Stimulated activated CD8-positive, alpha-beta memory T cell treated with anti-CD3 and anti-CD28 coated beads, Interleukin-12 subunit alpha, Interleukin-12 subunit beta, amount 100 ng/mL, for 4 hours (primary cell): Measurements from ENCODE around the gene TREM2.
"Not testable (repeated sequence)": the region's sequence is repeated elsewhere in the genome, so short reads cannot be mapped to it uniquely, and the experiment has no call there.

Experiments
- DNase-seq: peaks from one replicate; pipeline ENCODE4 v3.0.0-alpha.2; 2020; ENCODE audit warnings: low read depth

The TREM2 gene

DNA sequence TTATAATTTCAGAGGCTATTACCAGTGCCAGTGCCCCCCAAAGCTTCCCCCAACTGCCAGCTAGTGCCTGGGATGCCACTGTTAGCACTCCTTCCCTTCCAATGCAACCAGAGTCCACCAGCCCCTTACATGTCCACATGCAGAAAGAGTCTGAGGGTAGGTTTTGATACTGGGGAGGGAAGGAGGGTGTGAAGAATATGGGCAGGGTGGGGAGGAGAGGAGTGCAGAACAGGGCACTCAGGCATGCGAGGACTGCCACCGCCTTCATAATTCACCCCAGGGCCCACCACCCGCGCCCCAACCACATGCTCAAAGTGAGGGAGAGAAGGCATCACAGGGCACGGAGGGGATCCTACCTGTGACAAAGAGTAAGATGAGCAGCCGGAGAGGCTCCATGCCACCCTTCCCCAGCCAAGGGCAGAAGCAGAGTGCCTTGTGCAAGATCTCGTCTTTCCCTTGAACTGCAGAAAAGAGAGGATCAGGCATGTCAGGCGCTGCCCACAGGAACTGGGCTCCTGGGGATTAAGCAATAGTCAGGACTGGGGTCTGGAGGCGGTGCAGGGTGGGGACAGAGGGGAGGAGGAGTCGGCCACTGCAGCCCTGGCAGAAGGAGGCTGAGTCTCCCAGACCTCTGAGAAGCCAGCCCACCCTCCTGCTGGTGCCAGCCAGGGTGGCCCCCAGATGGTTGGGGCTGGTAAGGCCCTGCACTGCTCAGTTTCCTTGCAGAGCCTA lies at the start of gene TREM2:
Gene TREM2, minus strand, starts transcription at position 430 of the 732 bp plus-strand sequence. Its CDS starts 34 bp downstream, at position 396.
- no peak for DNase-seq

DNA sequence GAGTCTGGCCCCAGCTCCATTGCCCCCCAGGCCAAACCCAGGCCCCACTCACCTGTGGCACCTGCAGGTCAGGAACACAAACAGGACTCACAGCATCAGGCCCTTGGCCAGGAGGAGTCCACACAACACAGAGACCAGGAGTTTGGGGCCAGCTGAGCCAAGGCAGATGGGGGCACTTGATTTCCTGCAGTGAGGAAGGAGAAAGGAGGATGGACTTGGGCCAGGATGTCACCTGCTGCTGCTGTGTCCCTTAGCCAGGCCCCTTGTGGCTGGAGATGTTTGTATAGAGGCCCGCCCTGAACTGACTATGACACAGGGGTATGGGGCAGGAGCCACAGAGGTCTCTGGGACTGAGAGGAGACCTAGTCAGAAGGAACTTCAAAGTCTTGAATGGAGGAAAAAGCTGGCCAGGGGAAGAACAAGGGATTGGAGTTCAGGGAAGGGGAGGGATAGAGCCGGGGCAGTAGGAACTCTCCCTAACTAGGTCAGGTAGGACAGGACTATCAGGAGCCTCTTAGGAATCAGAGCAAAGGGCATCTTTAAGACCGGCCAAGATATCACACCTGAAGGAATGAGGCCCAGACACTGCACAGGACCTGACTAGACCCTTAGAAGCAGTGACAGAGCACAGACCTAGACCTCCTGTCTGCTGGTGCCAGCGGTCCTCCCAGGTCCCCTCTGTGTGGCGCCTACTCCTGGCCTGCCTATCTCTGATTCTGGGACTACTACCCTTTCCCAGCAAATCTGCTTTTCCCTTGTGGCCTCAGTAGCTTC lies 46.8 kb upstream of the TREM2 start:
- no peak for DNase-seq

DNA sequence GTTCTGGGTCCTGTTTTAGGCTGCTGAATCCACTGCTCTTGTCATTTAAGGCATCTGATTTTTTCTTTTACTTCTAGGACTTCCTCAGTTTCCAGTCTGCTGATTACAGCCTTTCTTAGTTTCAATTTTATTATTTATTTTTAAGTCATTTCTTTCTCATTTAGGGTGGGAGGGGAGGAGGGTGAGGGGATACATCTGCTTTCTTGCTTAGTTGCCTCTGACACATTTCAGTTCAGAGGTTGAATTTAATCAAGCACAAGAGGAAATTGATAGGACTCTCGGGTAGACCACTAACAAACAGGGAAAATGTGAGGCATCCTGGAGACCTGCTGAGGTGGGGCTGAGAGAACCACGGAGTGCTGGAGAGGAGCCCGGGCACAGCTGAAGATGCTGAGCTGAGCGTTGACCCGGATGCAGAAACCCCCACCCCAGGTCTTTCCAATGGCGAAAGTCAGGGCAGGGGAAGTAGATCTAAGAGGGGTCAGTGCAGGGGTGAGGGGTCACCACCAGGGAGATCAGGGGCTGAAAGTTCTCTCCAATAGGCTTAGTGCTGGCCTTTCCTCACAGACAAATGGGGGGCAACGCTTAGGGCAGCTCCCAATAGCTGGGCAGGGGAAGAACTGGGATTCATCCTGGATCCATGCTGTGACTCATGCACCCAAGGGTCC lies 45.7 kb upstream of the TREM2 start:
- no peak for DNase-seq

DNA sequence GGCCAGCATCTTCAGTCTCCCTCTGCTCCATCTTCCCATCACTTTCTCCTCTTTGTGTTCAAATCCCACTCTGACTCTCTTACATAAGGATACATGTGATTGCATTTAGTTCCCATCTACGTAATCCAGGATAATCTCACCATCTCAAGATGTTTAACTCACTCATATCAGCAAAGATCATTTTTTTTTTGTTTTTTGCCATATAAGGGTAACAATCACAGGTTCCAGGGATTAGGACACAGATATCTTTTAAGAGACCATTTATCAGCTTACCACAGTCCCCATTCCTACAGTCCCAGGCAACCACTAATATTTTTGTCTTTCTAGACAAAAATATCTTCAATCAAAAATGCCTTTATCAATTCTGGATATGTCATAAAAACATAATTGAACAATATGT lies 41.2 kb upstream of the TREM2 start:
- DNase-seq = no peak

DNA sequence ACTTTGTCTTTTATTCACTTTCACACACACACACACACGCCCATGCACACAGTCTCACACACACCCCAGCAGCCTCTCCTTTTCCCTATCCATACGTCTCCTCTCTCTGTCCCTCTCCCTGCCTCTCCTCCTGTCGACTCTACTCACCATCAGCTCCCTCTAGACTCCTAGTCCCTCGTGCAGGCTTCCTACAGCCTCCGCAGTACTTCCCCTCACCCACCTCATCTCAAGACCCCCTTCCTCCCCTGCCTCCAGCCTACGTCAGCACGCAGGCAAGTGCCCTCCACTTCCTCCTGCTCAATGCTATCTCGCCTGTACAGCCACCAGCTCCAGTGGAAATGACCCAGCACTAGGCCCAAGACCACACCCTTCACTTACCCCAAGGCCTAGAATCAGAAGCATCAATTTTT lies 38.9 kb upstream of the TREM2 start:
- DNase-seq = no peak

DNA sequence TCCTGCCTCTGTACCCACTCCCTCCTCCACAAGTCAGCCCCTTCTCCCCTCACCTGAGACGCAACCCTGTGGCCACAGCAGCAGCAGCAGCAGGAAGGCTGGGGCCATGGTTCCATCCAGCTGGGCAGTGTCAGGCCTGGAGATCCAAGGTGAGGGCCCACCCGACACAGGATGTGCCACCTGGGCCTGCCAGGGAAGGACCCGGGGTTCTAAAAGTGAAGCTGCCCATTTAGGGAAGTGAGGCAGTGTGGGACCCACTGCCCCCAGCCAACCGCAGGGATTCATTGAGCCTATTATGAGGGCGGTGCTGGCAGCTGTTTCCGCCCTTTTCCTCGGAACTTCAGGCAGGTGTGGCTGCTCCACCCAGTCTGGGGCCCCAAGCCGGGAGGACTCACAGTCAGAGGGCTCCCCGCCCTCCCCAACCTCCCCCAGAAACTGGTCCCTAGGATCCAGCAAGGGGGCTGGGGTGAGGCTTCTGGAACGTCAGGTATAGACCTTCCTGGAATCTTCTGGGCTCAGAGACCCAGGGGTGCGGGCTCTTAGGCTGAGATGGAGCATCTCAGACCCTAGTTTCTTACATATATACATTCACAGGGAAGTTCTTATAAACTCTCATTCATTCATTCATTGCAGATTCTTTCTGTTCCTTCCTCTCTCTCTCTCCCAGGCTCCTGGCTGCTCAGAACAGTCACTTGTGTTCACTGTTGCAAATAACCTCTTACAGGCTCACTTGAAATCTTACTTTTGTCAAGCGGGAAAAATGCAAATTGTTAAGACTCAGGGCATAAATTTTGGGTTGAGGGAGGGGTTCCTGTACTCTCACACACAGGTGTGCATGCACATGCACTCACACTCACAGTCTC lies 38.2 kb upstream of the TREM2 start, which contains the start of gene TREML2:
Gene TREML2, minus strand, starts transcription at position 249 of the 863 bp plus-strand sequence. Its CDS starts 141 bp downstream, at position 108.
- no peak for DNase-seq

DNA sequence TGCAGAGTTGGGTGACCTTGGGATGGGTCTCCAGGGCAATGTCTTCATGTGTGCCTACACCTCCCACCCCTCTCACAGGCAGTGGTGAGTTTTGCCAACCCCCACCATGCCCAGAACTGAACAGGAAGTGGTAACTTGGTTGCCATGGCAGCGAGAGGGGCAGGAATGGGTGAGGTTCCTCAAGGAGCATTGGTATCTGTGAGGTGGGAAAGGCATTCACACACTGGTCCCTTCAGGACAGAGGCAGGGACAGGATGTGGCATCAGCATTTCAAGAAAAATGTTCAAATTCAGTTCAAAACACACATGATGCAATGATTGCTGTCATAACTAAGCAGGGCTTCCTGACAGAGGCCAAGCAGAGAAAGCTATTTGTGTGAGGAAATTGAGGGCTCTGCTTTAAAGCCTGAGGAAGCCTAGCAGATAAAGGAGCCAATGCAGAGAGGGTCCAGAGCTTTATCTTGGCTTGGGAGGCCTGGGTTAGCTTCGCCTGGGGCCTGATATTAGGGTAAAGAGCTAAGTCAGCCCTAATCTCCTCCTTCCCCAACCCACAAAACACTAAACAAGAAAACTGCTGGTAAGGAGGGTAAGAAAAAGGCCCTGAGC lies 37.5 kb upstream of the TREM2 start:
- no peak for DNase-seq

DNA sequence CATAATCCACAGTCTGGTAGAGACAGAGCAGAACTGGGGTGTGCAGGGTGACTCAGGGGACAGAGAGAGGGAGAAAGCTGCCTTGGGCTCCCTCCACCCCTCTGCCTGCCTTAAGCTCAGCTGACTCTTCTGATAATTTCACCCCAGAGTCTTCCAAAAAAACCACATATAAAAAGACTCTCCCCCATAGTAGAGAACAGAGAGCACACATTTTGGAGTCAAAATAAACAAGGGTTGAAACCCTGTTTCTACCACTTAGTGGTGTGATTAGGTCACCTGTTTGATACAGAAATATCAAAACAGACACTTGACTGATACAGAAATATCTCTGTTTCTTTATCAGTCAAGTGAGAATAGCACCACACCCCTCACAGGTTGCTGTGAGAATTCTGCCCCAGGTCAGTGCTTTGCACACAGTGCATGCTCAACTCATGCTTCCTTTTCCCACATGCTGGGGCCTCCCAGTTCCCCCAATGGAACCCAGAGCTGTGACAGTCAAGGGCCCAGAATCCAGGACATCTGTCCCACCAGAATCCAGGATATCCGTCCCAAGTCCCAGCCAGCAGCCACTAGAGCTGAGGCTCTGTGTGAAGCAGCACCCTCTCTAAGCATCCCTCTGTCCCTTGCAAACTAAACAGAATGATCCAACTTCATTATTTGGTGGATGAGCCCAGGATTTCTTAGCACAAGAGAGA lies 36.8 kb upstream of the TREM2 start:
- no peak for DNase-seq

DNA sequence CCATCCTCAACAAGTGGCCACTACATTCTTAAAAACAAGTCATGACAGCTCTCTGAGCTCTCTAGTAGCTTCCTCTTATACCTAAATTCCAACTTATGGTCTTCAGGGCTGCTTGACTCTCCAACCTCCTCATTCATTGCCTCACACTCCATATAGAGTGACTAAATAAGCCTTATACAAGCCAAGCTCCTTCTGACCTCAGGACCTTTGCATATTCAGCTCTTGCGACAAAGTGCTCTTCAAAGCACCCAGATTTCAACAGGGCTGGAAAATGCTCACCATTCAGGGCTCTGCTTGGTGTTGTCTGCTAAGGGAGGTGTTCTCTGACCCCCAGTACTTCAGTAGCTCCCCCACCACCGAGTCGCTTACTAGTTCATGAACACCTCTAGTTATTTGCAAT lies 34.3 kb upstream of the TREM2 start:
- no peak for DNase-seq

DNA sequence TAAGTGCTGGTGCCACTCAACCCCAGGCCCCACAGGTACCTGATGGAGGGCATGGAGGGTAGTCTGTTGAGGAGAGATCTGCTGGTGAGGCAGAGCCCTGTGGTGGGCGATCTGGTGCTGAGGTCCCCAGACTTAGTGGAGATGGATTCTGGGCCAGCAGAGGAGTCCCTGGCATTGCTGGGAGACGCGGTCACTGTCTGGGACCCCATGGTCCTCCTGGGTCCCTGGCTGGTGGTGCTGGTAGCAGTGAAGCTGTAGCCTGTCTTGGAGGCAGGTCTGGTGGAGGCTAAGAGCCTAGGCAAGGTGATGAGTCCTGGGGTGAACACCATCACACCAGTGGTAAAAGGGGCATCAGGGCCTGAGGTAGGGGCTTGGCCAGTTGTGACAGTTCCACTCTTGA lies 31.5 kb upstream of the TREM2 start:
- no peak for DNase-seq

DNA sequence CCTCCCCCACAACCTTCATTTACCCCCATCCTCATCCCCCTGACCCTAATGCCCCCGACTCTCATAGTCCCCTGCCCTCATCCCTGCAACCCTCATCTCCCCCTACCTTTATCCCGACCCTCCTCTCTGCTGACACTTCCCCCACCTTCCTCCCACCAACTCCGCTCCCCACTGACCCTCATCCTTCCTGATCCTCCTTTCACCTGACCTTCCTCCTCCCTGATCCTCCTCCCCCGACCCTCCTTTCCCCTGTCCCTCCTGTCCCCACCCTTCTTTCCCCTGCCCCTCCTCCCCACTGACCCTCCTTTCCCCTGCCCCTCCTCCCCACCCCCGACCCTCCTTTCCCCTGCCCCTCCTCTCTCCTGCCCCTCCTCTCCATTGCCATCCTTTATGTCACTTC lies 31.0 kb upstream of the TREM2 start:
- DNase-seq = no peak

DNA sequence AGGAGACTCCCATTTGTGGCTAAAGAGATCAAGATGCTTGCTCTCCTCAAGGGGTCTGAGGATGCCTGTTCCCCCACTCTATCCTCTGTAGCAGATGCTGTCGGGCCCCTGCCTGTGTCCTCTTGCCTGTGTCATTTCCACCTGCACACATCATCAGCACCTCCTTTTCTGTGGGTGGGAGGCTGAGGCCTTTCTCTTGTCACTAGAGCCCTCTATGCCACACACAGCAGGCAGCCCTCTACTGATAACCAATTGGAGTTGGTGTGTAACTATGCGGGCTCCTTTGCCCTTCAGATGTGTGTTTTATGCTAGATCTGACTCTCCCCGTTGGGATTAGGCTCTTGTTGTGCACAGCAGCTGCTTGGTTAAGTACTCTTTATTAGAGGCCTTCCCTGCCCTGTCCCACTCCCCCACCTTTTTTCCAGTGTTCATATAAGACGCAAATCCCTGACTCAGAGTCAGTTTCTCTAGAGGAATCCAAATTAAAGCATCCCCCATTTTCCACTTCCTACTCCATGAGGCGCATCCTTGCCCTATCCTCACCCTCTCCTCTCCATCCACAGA lies 30.3 kb upstream of the TREM2 start:
- DNase-seq = no peak

DNA sequence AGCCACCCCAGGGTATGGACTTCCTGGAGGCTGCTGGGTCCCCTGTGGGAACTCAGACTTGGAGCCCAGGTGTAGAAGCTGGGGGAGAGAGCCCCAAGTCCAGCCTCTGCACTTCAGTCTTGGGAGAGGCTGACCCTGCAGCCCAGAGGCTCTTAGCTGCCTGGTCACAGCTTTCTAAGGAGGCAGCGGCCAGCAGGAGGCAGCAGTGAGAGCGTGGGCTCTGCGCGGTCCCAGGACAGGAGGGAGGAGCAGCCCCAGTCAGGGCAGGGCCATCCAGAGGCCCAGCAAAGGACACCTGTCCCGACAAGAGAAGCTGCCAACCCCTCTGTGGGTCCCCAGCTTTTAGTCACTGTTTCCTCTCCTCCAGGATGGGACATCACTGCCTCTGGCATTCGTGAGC lies 28.7 kb upstream of the TREM2 start:
- no peak for DNase-seq

DNA sequence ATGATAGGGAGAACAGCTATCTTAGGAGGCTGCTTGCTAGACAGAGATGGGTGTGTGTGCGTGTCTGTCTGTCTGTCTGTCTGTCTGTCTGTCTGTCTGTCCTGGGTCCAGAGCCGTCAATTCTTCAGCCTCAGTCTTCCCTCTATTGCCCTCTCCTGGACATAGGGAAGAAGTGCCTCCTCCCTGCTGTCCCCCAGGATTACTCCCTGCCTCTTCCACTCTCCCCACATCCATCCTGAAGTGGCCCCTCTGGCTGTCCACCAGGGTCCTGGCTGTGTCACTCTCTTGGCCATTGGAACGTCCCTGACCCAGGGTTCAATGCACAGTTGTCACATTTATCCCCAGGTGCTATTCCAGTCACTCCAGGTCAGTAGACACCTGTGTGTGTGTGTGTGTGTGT lies 27.9 kb upstream of the TREM2 start:
- no peak for DNase-seq

DNA sequence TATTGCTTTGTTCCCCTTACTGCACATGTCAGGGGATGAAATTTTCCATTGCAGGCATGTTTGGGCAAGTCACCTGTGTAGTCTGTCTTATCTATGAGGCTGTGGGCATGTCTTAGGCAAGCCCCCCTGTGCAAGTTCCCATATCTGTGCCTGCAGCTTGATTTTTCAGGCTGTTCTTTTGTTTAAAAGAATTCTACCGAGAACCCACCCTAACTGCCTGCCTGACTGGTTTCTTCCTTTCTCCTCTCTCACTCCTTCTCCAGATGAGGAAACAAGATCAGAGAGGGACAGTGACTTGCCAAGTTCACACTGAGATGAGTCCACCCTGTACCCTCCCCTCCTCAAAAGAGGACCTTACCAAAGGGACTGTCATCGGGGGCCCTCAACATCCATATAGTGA lies 27.1 kb upstream of the TREM2 start:
- no peak for DNase-seq

DNA sequence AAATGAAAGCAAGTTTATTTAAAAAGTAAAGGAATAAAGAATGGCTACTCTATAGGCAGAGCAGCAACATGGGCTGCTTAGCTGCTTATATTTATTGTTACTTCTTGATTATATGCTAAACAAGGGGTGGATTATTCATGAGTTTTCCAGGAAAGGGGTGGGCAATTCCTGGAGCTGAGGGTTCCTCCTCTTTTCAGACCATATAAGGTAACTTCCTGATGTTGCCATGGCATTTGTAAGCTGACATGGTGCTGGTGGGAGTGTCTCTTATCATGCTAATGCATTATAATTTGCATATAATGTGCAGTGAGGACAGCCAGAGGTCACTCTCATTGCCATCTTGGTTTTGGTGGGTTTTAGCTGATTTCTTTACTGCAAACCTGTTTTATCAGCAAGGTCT lies 26.1 kb upstream of the TREM2 start:
- not testable (repeated sequence) for DNase-seq

DNA sequence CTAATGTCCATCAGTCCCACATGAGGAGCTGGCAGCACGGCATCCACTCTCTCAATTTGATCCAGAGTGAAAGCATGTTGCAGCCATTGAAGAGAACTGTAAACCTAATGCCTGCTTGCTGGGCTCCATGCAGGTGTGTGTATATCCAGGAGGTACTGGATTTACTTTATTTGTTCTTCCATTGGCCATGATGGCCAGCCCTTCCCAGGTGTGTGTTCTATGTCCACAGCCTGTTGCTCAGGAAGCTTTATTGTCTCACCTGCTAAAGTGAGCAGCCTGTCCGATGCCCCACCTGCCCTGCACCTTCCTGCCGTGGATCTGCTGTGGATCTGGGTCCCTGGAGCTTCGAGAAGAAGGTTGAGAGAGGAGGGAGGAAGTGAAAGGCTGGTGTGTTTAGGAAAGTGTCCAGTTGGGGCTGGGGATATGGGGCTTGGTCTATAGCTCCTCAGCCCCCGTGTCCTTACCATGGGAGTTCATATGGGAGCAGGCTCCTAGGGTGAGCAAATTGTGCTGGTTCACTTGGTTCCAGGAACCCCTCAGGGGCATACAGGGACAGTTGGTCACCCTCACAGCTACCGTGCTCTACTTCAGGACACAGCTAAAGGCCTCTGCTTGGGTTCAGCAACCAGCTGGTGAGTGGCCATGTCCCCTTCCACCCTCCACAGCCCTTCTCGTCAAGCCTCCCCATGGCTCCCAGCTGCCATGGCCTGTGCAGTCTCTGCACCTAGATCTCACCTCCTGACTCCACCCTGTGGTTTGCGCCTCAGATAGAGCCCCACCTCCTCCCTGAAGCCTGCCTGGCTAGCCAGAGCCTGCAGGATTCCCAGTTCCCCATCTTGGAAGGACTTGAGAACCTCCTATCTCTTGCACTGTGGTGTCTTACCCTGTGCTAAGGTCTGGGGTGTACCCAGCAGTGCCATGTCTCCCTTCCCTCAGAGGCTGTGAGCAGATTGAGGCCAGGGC lies 25.3 kb upstream of the TREM2 start:
- DNase-seq = no peak

DNA sequence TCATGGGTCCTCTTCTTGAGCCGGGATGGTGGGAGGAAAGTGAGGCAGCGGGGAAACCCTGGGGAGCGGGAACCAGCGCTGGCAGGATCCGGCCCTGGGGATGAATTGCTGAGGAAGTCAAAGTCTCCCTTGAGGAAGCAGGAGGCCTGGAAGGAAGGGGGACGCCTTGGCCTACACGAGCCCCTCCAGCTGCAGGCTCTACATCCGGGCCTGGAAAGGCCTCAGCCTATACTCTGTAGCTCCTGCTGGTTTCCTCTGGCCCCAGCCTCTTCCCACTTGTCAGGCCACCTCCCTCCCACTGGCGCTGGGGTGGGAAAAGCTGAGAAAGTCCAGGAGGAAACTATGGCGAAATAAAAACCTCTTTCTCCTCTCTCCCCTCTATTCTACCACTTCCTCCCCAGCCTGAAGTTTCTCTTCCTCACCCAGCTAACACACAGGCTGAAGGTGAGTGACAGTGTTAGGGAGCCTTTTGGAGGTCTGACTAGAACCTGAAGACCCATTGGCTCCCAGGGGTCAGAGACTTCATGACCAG lies 23.2 kb upstream of the TREM2 start:
- DNase-seq = no peak

DNA sequence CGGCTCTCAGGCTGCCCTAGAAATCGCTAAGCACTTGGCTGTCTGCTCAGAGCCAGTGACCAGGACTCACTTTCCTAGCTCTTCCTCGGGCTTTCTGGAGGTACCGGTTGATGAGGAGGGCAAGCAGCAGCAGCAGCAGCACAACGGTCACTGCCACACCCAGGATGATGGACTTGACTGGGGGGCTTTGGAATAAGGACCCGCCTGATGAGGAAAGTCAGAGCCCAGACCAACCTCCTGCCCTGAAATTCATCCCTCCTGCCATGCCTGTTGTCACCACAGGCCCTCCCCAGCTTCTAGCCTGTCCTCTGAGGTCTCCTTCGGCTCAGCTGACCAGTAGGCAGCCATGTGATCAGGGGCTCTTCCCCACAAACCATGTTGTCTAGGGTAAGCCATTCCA lies 21.8 kb upstream of the TREM2 start:
- DNase-seq = no peak
